GM18907 (cell line): ENCODE data around the gene CSTPP1.

Experiments
- ATAC-seq: cut with Tn5 transposase; IDR thresholded peaks from one replicate; pipeline ENCODE4 v1.9.1; 2021; ENCODE audit warnings: mild to moderate bottlenecking, moderate library complexity; ENCODE audit not compliant: unreplicated experiment

CSTPP1 gene

DNA sequence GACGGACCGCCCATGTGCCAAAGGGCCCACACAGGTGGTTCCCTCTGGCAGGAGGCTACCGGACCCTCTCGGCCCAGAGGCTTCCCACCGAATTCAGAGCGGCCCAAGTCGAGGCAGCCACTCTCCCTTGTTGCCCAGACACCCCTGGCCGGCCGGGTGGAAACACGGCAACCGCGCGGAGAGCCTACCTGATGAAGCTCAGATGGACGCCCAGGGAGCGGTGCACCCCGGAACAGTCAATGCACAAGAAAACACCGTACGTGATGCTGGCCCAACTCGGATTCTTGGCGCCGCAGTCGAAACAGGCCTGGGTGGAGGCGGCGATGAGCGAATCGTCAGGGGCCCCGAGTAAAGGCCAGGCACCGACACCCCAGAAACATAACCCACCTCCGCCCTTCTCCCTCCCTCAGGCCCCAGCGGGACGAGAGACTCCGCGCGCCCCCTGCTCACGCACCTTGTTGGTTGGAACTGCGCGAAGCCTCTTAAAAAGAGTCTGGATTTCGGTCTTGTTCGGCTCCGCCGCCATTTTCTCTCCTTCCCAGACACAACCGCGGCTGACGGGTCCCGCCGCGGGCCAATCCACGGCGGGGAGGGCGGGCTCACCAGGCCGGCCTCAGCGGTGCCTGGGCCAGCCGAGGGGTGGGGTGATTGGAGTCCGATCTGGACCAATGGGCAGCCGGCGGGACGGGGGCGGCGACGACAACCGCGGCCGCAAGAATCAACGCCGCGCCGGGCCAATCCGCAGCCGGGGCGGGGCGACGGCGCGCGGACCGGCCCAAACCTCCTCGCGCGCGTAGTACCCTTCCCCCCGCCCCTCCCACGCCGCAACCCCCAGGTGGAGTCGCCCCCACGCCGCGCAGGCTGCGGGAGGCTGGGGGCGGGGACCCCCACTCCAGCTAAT, 240.0 kb downstream of the CSTPP1 start, which contains the start of gene ARFGAP2:
TSS of gene ARFGAP2 (minus strand) at position 552 of the 901 bp plus-strand sequence. CDS start at position 526, 26 bp downstream.
- ATAC-seq, result peak; percentile 87

DNA sequence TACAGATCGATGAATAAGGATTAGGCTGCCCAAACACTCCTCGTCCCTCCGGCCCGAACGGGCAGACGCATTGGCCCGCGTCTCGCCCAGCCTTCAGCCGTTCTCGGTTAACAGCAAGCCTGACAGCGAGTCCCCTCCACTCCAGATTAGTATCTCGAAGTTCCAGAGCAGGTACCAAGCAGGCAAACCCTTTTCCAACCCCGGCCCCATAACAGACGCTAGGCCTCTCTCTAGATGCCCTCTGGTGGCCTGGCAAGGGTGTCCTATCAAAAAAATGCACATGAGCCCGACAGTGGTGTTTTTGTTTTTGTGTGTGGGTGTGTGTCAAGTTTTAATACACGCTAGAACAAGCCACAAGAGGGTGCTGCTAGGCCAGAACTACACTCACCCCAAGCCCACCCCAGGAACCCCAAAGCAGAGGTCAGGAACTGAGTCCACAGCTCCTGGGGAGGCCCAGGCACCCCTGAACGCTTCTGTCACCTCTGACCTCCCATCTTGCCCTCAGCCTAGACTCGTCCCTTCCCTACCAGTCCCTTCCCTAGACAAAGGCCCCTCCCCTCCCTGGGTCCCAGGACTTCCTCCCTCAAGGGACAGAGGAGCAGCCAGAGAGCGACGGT, 240.8 kb downstream of the CSTPP1 start:
- ATAC-seq, result peak; percentile 58

DNA sequence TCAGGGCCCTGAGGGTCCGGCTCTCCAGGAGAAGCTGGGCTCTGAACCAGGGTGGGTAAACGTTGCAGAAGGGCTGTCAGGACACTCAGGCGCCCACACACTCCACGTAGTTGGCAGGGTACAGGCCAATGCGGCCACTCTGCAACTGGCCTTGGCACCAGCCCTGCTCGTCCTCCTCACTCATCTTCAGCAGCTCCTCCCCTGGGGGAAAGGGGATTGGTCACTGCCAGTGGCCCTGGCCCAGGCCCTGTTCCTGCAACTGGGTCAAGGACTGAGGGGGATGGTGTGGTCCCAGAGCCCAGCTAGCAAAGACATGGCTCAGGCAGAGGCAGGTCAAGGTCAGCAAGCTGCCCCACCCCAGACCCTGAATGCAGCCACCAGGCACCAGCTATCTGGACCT, 241.3 kb downstream of the CSTPP1 start:
- ATAC-seq, result no peak

DNA sequence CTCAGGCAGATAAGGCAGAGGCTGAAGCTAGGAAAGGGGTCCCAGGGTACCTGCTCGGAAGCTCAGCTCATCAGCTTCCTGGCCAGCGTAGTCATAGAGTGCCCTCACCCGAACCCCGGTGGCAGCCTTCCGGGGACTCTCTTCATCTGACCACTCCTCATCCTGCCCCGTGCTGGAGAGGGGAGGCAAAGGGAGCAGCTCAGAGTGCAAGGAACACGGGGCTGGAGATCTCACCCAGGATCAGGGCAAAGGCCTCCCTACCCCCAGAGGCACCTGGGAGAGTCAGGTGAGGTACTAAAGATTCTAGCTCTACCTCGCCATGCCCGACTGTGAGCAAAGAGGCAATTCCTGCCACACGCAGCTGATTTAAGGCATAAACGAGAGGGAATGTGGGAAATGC, 241.8 kb downstream of the CSTPP1 start:
- no peak for ATAC-seq

DNA sequence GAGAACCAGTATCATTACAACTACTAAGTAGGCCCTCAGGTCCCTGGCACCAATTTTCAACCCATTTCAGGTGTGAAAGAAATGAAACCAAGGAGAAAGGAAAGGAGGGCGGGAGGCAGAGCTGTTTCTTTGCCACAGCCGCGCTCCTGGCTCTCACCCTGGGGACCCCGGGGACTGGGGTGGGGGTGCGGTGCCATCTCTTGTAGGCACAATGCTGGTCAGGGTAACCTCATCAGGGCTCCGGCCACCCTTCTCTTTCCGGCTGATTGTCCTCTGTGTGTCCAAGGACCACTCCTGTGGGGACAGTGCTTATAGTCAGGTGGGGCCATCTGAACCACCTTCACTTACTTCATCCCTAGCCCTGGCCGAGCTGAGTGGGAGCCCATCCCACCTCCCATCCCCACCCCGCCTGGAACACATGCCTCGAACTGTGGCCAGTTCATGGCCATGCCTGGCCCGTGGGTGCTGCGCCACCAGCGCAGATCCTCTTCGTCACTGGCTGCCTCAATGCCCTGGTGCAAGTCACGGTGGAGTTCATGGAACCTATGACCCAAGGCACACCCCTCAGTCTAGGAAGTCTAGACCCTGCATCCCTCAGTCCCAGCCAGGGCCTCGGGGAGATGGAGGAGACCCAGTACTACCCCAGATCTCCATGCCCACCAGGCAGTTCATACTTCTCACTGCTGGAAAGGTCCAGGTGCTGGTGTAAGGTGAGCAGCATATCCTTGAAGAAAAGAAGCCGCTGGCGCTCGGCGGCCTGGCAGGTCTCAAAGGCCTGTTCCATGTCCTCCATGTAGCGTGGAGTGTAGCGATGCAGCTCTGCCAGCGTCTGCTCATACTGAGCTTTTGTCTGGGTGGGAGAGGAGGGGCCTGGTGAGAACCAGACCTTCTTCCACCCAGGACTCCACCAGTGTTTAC, 242.4 kb downstream of the CSTPP1 start:
- ATAC-seq, result no peak

DNA sequence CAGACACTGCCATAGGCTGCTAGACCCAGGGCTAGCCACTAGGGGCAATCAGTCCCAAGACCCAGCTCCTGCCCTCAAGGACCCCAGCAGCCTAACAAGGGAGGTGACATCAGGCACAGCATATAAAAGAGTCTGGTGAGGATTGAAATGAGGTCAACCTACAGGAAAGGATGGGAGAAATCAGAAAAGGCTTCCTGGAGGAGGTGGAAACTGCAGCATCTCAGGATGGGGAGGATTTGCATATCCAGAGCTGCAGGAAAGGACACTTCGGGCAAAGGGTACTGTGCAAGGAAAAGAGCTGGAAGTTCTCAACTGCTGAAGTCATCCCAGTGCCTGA, 243.1 kb downstream of the CSTPP1 start:
- no peak for ATAC-seq

DNA sequence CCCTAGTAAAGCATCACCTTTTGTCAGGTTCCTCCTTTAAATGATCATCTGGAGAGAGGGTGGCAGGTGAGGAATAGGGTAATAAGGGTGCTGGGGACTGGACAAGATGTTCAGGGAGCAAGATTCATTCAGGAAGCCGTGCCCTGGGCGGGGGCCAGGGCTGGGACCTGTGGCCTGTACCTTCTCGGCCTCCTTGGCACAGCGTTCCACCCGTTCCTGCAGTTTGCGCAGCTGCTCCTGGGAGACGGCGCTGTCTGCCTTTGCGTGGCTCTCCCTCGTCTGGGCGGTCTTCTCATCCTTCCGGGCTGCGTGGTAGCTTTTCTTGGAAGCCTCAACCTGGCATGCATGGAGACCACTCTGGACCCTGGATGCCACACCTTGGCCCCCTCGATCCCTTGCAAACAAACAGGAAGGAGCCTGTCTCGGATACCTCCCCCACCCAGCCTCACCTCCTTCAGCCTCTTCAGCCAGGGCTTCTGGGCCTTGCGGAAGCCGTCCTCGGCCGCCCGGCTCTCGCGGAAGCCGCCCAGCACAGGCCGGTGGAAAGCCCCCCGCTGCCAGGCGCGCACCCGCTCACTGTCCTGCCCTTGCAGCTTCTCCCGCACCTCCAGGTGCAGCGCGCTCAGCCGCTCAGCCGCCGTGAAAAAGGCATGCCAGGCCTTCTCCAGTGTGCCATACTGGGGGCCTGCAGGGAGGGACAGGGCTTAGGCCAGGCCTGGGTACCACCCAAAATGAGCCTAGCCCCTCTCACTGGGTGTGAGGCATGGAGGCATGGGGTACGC, 243.6 kb downstream of the CSTPP1 start:
- ATAC-seq, result no peak

DNA sequence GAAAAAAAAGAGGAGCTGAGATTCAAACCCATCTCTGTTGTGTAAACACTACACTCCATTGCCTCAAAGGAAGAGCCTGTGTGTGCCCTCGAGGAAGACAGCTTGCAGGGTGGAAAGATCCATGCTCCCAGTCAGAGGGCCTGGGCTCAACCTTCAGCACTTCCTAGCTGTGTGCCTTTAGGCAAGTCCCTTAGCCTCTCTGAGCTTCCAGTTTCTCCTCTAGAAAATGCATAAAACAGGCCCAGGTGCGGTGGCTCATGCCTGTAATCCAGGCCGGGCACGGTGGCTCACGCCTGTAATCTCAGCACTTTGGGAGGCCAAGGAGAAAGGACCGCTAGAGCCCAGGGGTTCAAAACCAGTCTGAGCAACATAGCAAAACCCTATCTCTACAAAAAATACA, 244.7 kb downstream of the CSTPP1 start:
- no peak for ATAC-seq

DNA sequence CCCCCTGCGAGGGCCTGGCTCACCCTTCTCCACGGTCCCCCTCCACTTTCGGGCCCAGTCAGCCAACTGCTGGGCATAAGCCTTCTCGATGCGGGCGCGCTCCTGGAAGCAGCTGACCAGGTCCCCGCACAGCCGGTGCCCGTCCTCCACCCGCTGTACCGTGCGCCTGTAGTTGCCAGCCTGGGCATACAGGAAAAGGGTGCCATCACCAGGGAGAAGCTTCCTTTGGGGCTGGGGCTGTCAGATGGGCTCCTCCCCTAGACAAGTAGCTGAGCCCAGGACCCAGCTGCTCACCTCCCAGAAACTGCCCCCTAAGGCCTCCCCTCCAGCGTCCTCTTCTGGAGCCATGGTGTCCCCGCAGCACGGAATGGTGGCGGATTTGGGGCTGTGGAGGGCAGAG, 245.8 kb downstream of the CSTPP1 start:
- ATAC-seq, result no peak

DNA sequence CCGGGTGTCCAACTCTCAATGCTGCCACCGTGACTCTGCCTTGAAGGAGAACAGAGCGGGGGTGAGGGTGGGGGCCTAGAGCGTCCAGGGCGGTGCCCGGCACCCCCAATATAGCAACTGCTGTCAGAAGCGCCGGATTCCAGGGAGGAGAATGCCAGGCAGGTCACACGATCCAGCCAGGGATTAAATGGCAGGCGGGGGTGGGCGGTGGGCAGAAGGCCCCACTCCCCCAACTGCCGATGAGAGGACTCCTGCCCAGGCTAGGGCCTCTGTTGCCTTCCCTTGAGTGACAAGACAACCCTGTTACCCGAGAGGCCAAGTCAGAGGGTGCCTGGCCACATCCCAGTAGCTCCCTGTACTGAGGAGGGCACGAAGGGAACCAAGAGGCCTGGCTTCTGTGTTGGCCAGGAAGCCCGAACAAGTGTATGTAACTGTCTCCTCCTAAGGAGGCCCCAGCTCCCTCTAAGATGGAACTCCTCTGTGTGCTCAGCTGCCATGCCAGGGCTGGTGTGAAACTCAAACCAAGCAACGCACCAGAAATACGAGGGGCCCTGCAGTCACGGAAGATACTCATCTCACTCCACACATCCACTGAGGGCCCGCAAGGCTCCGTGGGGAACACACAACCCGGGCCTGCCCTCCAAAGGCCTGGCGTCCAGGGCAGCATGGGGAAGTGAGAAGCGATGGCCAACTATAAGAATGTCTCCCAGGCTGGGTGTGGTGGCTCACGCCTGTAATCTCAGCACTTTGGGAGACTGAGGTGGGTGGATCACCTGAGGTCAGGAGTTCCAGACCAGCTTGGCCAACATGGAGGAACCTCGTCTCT, 246.7 kb downstream of the CSTPP1 start:
- ATAC-seq, result no peak

DNA sequence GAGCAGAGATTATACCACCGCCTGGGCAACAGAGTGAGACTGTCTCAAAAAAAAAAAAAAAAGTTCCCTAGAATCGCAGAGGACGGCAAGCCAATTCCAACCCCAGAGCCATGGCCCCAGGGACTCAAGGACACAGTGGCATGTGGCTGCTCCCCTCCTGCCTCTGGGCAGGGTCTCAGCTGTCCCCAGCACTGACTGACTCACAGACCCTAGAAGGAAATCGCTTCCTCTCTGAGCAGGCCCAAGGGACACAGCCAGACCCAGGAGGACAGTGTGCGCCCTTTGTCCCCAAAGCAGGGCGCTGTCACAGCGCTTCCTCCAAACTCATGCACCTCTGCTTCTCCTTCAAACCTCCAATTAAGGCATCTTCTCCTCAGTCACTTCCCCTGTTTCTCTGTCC, 247.4 kb downstream of the CSTPP1 start:
- no peak for ATAC-seq

DNA sequence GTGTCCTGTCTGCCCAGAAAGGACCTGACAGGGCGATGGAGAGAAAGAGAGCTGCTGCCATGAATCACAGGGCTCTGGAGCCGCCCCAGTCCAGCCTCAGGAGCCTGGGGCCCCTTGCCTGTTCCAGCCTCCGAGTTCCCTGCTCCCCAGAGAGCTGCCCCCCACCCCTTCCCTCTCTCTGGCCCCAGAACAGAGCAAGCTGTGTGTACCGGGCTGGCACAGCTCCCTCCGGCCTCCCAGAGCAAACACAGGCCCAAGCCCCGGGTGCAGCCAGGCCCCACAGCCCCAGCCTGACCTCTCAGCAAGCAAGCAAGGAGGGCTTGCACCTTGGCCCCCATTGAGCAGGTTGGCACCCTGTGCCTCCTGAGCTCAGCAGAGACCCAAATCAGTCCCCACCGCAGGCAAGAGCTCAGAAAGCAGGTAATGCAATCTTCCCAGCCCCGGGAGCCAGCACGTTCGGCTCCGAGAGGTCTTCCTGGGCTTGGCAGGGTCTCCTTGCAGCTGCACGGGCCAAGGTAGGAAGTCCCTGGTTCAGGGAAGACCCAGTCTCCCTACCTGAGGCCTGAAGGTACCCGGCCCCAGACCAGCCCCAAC, 248.2 kb downstream of the CSTPP1 start:
- ATAC-seq, result no peak

DNA sequence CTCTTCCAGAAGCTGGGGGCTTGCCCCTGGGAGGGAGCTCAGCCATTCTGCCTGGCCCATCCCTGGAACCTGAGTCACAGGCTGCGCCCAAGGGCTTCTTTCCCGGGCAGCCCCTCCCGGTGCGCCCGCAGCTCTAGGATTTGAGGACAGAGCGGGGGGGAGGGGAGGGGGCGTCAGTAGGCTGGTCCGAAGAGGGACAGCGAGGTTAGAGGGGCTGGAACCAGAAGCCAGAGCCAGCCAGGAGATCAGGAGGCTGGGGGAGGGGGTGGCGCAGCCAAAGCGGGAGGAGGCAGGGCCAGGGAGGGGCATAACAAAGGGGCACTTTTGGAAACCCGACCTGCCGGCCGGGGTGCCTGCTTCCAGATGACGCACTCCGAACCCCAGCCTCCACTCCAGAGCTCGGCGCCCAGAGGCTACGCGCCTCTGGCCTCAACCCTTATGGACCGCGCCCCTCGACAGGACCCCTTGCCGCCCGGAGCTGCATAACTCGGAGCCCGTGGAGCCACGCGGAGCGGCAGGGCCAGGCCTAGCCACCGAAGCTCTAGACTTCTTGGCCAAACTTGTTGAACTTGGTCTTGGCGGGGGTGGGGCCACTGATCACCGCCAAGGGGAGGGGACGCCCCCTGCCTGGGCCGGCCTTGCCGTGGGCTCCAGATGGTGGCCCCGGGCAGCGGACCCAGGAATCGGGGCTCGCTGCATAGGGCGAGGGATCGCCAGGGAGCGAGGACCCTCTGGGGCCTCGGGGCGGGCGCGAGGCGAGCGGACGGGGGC, 248.9 kb downstream of the CSTPP1 start:
- no peak for ATAC-seq

DNA sequence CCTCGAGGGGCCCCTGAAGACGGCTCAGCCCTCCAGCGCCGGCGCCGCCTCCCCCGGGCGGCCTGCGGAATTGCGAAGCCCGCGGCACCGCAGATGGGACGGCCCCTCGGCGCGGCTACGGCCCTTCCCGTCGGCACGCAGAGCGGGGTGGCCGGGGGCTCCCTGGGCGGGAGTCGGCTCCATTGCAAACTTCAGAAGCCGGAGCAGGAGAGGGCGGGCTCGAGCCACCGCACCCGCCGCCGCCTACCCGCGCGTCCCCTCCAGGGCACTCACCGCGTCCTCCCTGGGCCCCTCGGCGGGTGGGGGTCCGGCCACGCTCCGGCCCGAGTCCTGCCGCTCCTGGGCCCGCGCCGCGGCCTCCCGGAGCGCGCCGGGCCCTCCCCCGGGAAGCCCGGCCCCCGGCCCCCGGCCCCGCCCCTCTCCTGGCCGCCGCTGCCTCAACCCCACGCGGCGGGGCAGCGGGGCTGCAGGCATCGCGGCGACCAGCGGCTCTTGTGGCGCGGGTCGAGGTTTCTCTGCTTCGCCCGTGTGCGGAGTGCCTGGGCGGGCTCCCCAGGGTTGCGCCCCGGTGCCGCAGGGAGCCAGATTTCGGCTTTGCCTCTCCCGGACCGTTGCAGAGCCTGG, 249.6 kb downstream of the CSTPP1 start, which contains the start of gene PACSIN3:
TSS of gene PACSIN3 (minus strand) at position 359 of the 624 bp plus-strand sequence. CDS start 3,707 bp downstream, outside the sequence.
- ATAC-seq, result no peak

DNA sequence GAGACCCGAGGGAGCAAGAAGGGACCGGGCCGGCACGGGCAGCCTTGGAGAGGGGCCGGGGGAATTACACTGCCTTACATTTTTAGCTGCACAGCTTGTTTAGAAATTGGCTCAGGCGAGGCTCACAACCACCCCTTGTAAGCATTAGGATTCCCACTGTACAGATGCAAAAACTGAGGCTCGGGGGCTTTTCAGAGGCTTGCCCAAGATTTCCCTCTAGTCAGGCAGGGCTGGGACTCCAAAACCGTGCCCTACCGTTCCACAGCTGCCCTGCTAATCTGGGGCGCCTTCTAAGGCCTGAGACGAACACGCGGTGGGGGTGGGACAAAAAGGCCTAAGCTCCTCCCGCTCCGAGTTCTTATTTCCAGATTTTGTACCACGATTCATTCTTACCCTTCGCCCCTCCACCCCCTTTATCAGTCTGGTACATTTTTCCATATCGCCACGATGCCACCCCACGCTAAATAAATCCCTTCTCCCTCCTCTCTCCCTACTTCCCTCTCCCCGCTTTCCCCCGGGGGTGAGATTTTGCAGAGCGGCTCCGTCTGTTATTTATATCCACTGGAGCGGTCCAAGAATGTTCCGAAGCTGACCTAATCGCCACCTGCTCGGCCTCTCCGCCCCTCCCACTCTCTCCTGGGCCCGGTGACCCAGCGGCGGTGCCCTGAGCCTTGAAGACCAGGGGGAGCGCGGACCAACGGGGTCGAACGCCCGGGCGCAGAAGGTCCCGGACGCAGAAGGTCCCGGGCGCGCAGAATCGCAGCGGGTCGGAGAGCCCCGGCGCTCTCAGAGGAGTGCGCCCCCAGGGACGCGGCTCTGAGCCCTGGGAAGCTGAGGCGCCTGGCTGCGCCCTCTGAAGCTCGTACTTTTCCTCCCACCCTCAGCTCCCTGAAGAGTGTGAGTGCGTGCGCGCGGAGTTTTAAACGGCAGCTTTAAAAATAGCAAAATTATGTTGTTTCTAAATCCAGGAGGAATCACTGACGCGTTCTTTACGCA, 250.4 kb downstream of the CSTPP1 start:
- ATAC-seq, result no peak

DNA sequence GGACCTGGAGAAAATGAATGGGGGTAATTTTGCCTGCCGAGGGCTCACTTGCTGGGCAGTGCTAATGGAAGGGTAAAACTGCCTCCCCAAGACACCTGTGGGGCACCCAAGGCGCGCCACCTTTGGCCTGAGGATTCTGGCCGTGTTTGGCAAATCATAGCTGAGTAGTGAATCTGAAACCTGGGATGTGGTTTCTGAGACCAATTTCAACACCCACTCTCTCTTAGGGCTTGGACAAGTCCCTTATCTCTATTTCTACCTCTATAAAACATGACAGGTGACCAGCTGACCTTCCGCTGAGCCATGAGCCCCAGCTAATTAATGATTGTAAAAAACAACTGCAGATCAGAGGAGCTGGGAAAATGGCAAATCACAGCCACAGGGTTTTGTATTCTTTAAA, 251.2 kb downstream of the CSTPP1 start:
- ATAC-seq, result no peak

DNA sequence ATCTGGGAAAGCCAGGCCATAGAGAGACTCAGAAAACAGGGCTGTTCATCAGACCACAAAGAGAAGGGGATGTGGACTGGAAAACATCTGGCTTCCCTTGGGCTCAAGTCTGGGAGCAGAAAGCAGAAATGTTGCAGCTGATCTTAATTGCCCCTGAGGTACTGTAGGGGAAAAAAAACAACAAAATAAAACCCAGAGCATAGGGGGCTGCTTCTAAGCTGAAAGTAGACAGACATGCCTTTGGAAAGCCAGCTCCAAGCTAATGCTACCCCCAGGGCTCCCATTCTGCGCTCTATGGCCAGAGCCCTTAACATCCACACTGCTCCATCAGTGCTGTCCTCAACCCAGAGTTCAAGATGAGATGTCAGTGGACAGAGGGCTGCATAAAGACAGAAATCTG, 251.7 kb downstream of the CSTPP1 start:
- no peak for ATAC-seq
